Parathyroid adenoma (tissue), 2 donors: ENCODE data around the gene CPT1B.
"Not testable (repeated sequence)": the region's sequence is repeated elsewhere in the genome, so short reads cannot be mapped to it uniquely, and the experiment has no call there.

Source experiments
- H2AFZ ChIP-seq: fragments of 300-600 bp; sonication (generic); one replicate; pipeline ENCODE4 v1.7.0; 2017; ENCODE audit warnings: antibody characterized with exemption, mild to moderate bottlenecking
- H3K27ac ChIP-seq: fragments of 300-600 bp; sonication (generic); one replicate; pipeline ENCODE4 v1.7.0; 2017
- H3K27me3 ChIP-seq: fragments of 300-600 bp; sonication (generic); one replicate; pipeline ENCODE4 v1.7.0; 2017; ENCODE audit warnings: low read length; ENCODE audit not compliant: control insufficient read depth, insufficient read depth
- H3K36me3 ChIP-seq: fragments of 300-600 bp; sonication (generic); one replicate; pipeline ENCODE4 v1.7.0; 2017; ENCODE audit warnings: low read length; ENCODE audit not compliant: control insufficient read depth, insufficient read depth
- H3K4me1 ChIP-seq: fragments of 300-600 bp; sonication (generic); one replicate; pipeline ENCODE4 v1.7.0; 2017; ENCODE audit warnings: control low read depth
- H3K4me2 ChIP-seq: fragments of 300-600 bp; sonication (generic); one replicate; pipeline ENCODE4 v1.7.0; 2017; ENCODE audit warnings: low read length
- H3K4me3 ChIP-seq: fragments of 300-600 bp; sonication (generic); one replicate; pipeline ENCODE4 v1.7.0; 2017; ENCODE audit warnings: low read depth, low read length
- H3K79me2 ChIP-seq: fragments of 300-600 bp; sonication (generic); one replicate; pipeline ENCODE4 v1.7.0; 2017; ENCODE audit warnings: control low read depth
- H3K9ac ChIP-seq: fragments of 300-600 bp; sonication (generic); one replicate; pipeline ENCODE4 v1.7.0; 2017; ENCODE audit warnings: mild to moderate bottlenecking
- H3K9me3 ChIP-seq: fragments of 300-600 bp; sonication (generic); one replicate; pipeline ENCODE4 v1.7.0; 2017; ENCODE audit warnings: low read length; ENCODE audit not compliant: control insufficient read depth
- CTCF ChIP-seq: fragments of 300-600 bp; sonication (generic); IDR thresholded peaks from one replicate; pipeline ENCODE4 v1.7.0; 2017; ENCODE audit warnings: antibody characterized with exemption, mild to moderate bottlenecking
- donor health status: primary hyperparathyroidism.

Gene CPT1B

GRCh38 chr22:50621356-50621880 lies 43.2 kb upstream of the CPT1B start:
- Histone ChIP-seq H3K9me3 (no peaks in the 10 kb centered on the region), H3K4me3 (peak overlapping the region; percentile 40), H3K9ac (no peak overlapping the region), H3K36me3 (no peaks in the 10 kb centered on the region), H3K79me2 (no peaks in the 10 kb centered on the region), H3K4me1 (peaks cover 21% of the 10 kb centered on the region), H3K27ac (no peak overlapping the region), H3K27me3 (no peaks in the 10 kb centered on the region), H2AFZ (no peak overlapping the region), H3K4me2 (peak overlapping the region; percentile 77)
- TF ChIP-seq CTCF = no peak

GRCh38 chr22:50620593-50621355 lies 42.5 kb upstream of the CPT1B start:
- Histone ChIP-seq H3K27ac (no peak overlapping the region), H3K9me3 (no peaks in the 10 kb centered on the region), H3K4me1 (peaks cover 21% of the 10 kb centered on the region), H3K4me3 (peak overlapping the region; percentile 32), H3K4me2 (peak overlapping the region; percentile 77), H3K36me3 (no peaks in the 10 kb centered on the region), H3K79me2 (no peaks in the 10 kb centered on the region), H2AFZ (peak overlapping the region; percentile 61), H3K9ac (no peak overlapping the region), H3K27me3 (no peaks in the 10 kb centered on the region)
- TF ChIP-seq CTCF = no peak

GRCh38 chr22:50614296-50614695 lies 36.1 kb upstream of the CPT1B start:
- H3K4me1 ChIP-seq, H3K79me2 ChIP-seq, H2AFZ ChIP-seq, H3K27ac ChIP-seq, H3K27me3 ChIP-seq, H3K36me3 ChIP-seq, H3K4me2 ChIP-seq, H3K9me3 ChIP-seq, H3K9ac ChIP-seq, H3K4me3 ChIP-seq: not testable (repeated sequence)

GRCh38 chr22:50613291-50613981 lies 35.2 kb upstream of the CPT1B start:
- Histone ChIP-seq H3K4me2 (peak overlapping the region; percentile 60), H3K27ac (peak overlapping the region; percentile 47), H3K79me2 (no peaks in the 10 kb centered on the region), H3K9me3 (no peaks in the 10 kb centered on the region), H3K4me3 (no peak overlapping the region), H3K4me1 (peaks cover 3% of the 10 kb centered on the region), H3K27me3 (no peaks in the 10 kb centered on the region), H2AFZ (no peak overlapping the region), H3K9ac (no peak overlapping the region), H3K36me3 (no peaks in the 10 kb centered on the region)
- TF ChIP-seq CTCF = peak; percentile 17

GRCh38 chr22:50612528-50613221 lies 34.4 kb upstream of the CPT1B start:
- no peak overlapping the region for H3K27ac ChIP-seq
- no peaks in the 10 kb centered on the region for H3K27me3 ChIP-seq
- TF ChIP-seq CTCF = no peak
- no peak overlapping the region for H3K4me3 ChIP-seq
- H3K79me2 ChIP-seq = no peaks in the 10 kb centered on the region
- H3K9ac ChIP-seq = no peak overlapping the region
- H3K9me3 ChIP-seq = no peaks in the 10 kb centered on the region
- H3K4me1 ChIP-seq = peaks cover 3% of the 10 kb centered on the region
- H3K36me3 ChIP-seq = no peaks in the 10 kb centered on the region
- no peak overlapping the region for H3K4me2 ChIP-seq
- H2AFZ ChIP-seq = no peak overlapping the region
